Measurements from ENCODE around the gene LRRC15.

Gene LRRC15

GRCh38 chr3:194308601-194309449, 60.7 kb downstream of the LRRC15 start:
- H3K9me3 Mint-ChIP-seq = no peaks in the 10 kb centered on the region
- no peak overlapping the region for H3K4me3 Mint-ChIP-seq
- peaks cover 78% of the 10 kb centered on the region for H3K4me1 Mint-ChIP-seq
- TF ChIP-seq, protein P1, sequence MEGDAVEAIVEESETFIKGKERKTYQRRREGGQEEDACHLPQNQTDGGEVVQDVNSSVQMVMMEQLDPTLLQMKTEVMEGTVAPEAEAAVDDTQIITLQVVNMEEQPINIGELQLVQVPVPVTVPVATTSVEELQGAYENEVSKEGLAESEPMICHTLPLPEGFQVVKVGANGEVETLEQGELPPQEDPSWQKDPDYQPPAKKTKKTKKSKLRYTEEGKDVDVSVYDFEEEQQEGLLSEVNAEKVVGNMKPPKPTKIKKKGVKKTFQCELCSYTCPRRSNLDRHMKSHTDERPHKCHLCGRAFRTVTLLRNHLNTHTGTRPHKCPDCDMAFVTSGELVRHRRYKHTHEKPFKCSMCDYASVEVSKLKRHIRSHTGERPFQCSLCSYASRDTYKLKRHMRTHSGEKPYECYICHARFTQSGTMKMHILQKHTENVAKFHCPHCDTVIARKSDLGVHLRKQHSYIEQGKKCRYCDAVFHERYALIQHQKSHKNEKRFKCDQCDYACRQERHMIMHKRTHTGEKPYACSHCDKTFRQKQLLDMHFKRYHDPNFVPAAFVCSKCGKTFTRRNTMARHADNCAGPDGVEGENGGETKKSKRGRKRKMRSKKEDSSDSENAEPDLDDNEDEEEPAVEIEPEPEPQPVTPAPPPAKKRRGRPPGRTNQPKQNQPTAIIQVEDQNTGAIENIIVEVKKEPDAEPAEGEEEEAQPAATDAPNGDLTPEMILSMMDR (IDR thresholded peaks at IDR 0.05) = no peak
- peaks cover 42% of the 10 kb centered on the region for H3K27me3 Mint-ChIP-seq (ENCODE audit: low read depth, poor library complexity)
- no peak overlapping the region for H3K27ac Mint-ChIP-seq
- H3K36me3 Mint-ChIP-seq (ENCODE audit: low read depth) = no peaks in the 10 kb centered on the region
- DNase-seq = no peak

DNA sequence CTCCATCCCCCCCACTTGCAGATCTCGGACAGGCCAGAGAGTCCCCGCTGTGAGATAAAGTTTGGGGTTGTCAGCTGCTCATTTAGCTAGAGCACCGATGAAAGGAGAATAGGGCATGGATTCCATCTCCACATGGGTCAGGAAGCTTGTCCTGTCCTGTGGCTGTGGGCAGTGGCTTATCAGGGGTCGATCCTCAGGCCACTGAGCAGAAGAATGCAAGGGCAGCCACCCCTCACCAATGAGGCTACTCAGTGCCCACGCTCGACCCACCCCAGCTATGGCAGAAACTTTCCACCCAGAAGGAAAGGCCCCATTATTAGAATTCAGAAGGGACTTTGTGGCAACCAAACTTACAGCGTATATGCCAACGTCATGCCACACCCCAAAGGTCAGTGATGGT, 61.7 kb downstream of the LRRC15 start:
- Mint-ChIP-seq H3K4me3 (no peak overlapping the region), H3K4me1 (peaks cover 68% of the 10 kb centered on the region), H3K36me3 (ENCODE audit: low read depth) (no peaks in the 10 kb centered on the region), H3K9me3 (no peaks in the 10 kb centered on the region), H3K27ac (no peak overlapping the region), H3K27me3 (ENCODE audit: low read depth, poor library complexity) (peaks cover 42% of the 10 kb centered on the region)
- TF ChIP-seq, protein P1 (IDR thresholded peaks at IDR 0.05) = no peak
- DNase-seq = no peak

GRCh38 chr3:194306771-194307640, 62.5 kb downstream of the LRRC15 start:
- H3K27me3 Mint-ChIP-seq (ENCODE audit: low read depth, poor library complexity) = peaks cover 36% of the 10 kb centered on the region
- H3K27ac Mint-ChIP-seq = no peak overlapping the region
- H3K36me3 Mint-ChIP-seq (ENCODE audit: low read depth) = no peaks in the 10 kb centered on the region
- TF ChIP-seq, protein P1 (IDR thresholded peaks at IDR 0.05) = no peak
- no peak for DNase-seq
- no peak overlapping the region for H3K4me3 Mint-ChIP-seq
- H3K9me3 Mint-ChIP-seq = no peaks in the 10 kb centered on the region
- peaks cover 60% of the 10 kb centered on the region for H3K4me1 Mint-ChIP-seq

DNA sequence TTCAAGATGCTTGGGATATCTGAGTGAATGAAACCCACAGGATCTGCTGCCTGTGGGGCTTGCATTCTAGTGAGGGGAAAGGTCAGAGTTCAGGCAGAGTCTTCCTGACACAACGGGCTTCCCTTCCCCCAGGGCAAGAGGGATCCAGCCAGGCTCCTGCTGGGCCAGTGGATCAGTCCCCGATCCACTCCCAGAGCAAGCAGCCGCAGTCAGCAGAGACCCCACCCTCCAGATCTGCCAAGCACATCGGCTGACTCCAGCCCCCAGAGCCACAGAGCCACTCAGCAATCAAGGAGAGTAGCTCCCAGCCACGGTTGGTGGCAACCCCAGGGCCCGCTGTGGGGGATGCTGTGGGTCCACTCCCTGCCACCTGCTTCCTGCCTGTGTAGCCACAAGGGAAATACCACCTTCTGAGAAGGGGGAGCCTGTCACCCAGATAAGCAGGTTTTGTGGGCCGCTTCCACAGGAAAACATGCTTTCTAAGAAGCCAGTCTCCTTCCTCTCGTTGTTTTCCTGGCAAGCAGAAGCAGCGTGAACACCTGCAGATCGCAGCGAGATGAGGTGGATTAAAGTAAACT, 63.3 kb downstream of the LRRC15 start:
- H3K36me3 Mint-ChIP-seq (ENCODE audit: low read depth) = no peaks in the 10 kb centered on the region
- no peak overlapping the region for H3K27ac Mint-ChIP-seq
- TF ChIP-seq, protein P1 (IDR thresholded peaks at IDR 0.05) = no peak
- peak; percentile 34 for DNase-seq
- H3K4me1 Mint-ChIP-seq = peaks cover 55% of the 10 kb centered on the region
- no peak overlapping the region for H3K4me3 Mint-ChIP-seq
- no peaks in the 10 kb centered on the region for H3K9me3 Mint-ChIP-seq
- peaks cover 29% of the 10 kb centered on the region for H3K27me3 Mint-ChIP-seq (ENCODE audit: low read depth, poor library complexity)

DNA sequence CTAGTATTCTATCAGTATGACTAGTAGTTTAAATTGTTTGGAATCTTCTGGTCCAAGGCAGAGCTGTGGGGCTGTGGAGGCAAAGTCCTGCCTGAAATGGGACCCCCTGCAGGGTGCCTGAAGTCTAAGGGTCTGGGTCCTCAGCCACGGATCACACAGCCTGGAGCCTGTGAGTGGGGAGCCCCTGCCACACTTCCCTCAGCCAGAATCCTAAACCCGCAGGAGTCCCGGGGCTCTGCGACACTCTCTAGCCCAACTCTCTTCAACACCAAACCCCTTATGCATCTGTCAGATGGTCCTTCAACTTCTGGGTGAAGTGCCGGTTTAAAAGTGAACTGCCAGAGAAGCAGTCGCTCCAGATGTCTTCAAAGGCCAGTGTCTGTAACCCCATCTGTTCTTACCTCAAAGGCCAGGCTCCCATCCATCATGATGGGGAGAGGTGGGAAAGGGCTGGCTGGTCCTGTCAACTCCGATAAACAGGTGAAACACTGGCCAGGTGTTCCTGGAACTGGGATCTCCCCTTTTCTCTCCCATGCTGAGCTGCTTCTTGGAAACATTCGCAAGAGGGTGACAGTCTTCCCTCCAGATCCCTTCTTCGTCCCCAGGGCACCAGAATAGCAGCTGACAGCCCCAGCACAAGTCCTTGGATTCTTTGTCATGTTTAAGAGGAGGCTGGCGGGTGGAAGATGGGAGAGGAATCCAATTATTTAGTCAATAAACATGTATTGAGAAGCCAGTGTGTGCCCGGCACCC, 64.0 kb downstream of the LRRC15 start:
- Mint-ChIP-seq H3K9me3 (no peaks in the 10 kb centered on the region), H3K4me3 (no peak overlapping the region), H3K36me3 (ENCODE audit: low read depth) (no peaks in the 10 kb centered on the region), H3K27me3 (ENCODE audit: low read depth, poor library complexity) (peaks cover 27% of the 10 kb centered on the region), H3K4me1 (peaks cover 49% of the 10 kb centered on the region), H3K27ac (no peak overlapping the region)
- TF ChIP-seq, protein P1 (IDR thresholded peaks at IDR 0.05) = no peak
- DNase-seq = no peak
